HepG2 (cell line): Measurements from ENCODE around the gene TGM3. TPM values are rescaled to one million over a fixed set of nuclear protein-coding genes. Genes with fewer than 3 reads are reported as not detected.

Source experiments
- ATAC-seq: fragments of 200-7000 bp; cut with Tn5 transposase; 3 replicates; pipeline ENCODE4 v1.9.1; 2020; ENCODE audit warnings: mild to moderate bottlenecking, moderate library complexity
- BruUV-seq: library from RNA; stranded (reverse); fragments of 400-500 nt; replicated peaks from 2 replicates; lab custom pipeline; 2021; lab: Mats Ljungman, UMichigan
- CTCF ChIA-PET: fragments of 300-600 bp; formaldehyde crosslinking; extraction: SDS; loops from one replicate; lab custom pipeline; 2021; ENCODE audit warnings: low total read pairs, inconsistent platforms, low intra/inter-chr PET ratio; lab: Yijun Ruan, JAX
- POLR2A ChIA-PET: fragments of 350-600 bp; sonication (Branson Sonifier 250); formaldehyde crosslinking; loops from one replicate; lab custom pipeline; 2020; ENCODE audit warnings: antibody characterized with exemption, inconsistent platforms; lab: Yijun Ruan, JAX
- DNase-seq: peaks from one replicate; pipeline ENCODE4 v3.0.0-alpha.2; 2015; ENCODE audit warnings: low spot score
- FAIRE-seq: peaks from 3 replicates; lab custom pipeline; 2011; peaks lifted over from hg19 to GRCh38; lab: Jason Lieb, UNC
- H2AFZ ChIP-seq: one replicate; pipeline ENCODE4 v1.6.1; 2011; ENCODE audit warnings: low read length, inconsistent platforms
- H3K27ac ChIP-seq: fragments of 300-600 bp; 3 replicates; pipeline ENCODE4 v1.8.0; 2011; ENCODE audit warnings: mixed run types, mild to moderate bottlenecking, mixed read lengths, low read length, inconsistent platforms; ENCODE audit not compliant: insufficient read depth; ENCODE audit errors: extremely low read length
- H3K27me3 ChIP-seq, 2 experiments: fragments of 200-600 bp in 1 of 2; 2 replicates in 1 of 2; 3 replicates in 1 of 2; pipeline versions ENCODE4 v1.6.0 to v1.8.0; 2011; ENCODE audit warnings: low read length in 2 of 2, mild to moderate bottlenecking in 2 of 2, moderate library complexity in 2 of 2, inconsistent platforms in 1 of 2; ENCODE audit not compliant: insufficient read depth in 2 of 2, control insufficient read depth in 1 of 2
- H3K36me3 ChIP-seq, 2 experiments: fragments of 200-600 bp in 1 of 2; replicated peaks in 1 of 2; 2 replicates in 1 of 2; 3 replicates in 1 of 2; pipeline versions ENCODE4 v1.5.1 to v1.8.0; 2011; ENCODE audit warnings: low read length in 2 of 2, inconsistent platforms in 1 of 2; ENCODE audit not compliant: insufficient read depth in 2 of 2, control insufficient read depth in 1 of 2
- H3K4me1 ChIP-seq: 2 replicates; pipeline ENCODE4 v1.5.1; 2012; ENCODE audit warnings: low read length, inconsistent platforms; ENCODE audit not compliant: insufficient read depth
- H3K4me2 ChIP-seq: 2 replicates; pipeline ENCODE4 v1.6.0; 2011; ENCODE audit warnings: low read depth, low read length, inconsistent platforms
- H3K4me3 ChIP-seq, 3 experiments: fragments of 200-600 bp in 1 of 3; sonication (generic), shearing (Covaris generic) in 1 of 3; replicated peaks in 1 of 3; 2 replicates each; pipeline ENCODE4 v1.5.1; 2011 to 2016; ENCODE audit warnings: low read length in 3 of 3, inconsistent platforms in 2 of 3, low read depth in 2 of 3, mild to moderate bottlenecking in 2 of 3, control low read depth in 1 of 3, mixed read lengths in 1 of 3; ENCODE audit not compliant: insufficient read depth in 1 of 3
- H3K79me2 ChIP-seq: one replicate; pipeline ENCODE4 v1.6.1; 2011; ENCODE audit warnings: low read length, inconsistent platforms; ENCODE audit not compliant: insufficient read depth
- H3K9ac ChIP-seq: 2 replicates; pipeline ENCODE4 v1.6.0; 2011; ENCODE audit warnings: mild to moderate bottlenecking, low read depth, low read length, inconsistent platforms; ENCODE audit not compliant: insufficient read depth
- H3K9me3 ChIP-seq: 2 replicates; pipeline ENCODE4 v1.5.1; 2012; ENCODE audit warnings: mild to moderate bottlenecking, low read length
- H4K20me1 ChIP-seq: 2 replicates; pipeline ENCODE4 v1.6.0; 2011; ENCODE audit warnings: inconsistent platforms, mild to moderate bottlenecking, low read length, moderate library complexity; ENCODE audit not compliant: insufficient read depth
- ARNT2 ChIP-seq: sonication (generic); formaldehyde crosslinking; IDR thresholded peaks from 2 replicates; pipeline ENCODE4 v1.8.0; 2022; ENCODE audit warnings: mild to moderate bottlenecking, low read depth, missing genetic modification reagents, moderate library complexity
- FLYWCH1 ChIP-seq: sonication (generic); formaldehyde crosslinking; IDR thresholded peaks from 2 replicates; pipeline ENCODE4 v1.8.1; 2023; ENCODE audit warnings: mild to moderate bottlenecking, missing genetic modification reagents
- HIC2 ChIP-seq: sonication (generic); formaldehyde crosslinking; IDR thresholded peaks from 2 replicates; pipeline ENCODE4 v1.9.0; 2022; ENCODE audit warnings: low read depth, missing genetic modification reagents
- MAZ ChIP-seq, 2 experiments: sonication (generic) in 1 of 2; formaldehyde crosslinking in 1 of 2; IDR thresholded peaks; 2 replicates each; pipeline versions ENCODE4 v1.5.0 to v1.6.1; 2012 to 2020; ENCODE audit warnings: low read depth in 2 of 2, mild to moderate bottlenecking in 2 of 2, borderline replicate concordance in 1 of 2, improper control_type of control experiment in 1 of 2, low read length in 1 of 2, missing genetic modification reagents in 1 of 2, moderate library complexity in 1 of 2
- MTA1 ChIP-seq: sonication (generic); formaldehyde crosslinking; IDR thresholded peaks from 2 replicates; pipeline ENCODE4 v1.4.0; 2020; ENCODE audit warnings: missing genetic modification reagents, mild to moderate bottlenecking, borderline replicate concordance
- MTF1 ChIP-seq: sonication (generic); formaldehyde crosslinking; IDR thresholded peaks from 2 replicates; pipeline ENCODE4 v1.5.0; 2020; ENCODE audit warnings: missing genetic modification reagents
- NFKBIZ ChIP-seq: IDR thresholded peaks from 2 replicates; pipeline ENCODE4 v1.6.1; 2018; ENCODE audit warnings: missing genetic modification reagents, missing compliant biosample characterization
- YEATS2 ChIP-seq: sonication (generic); formaldehyde crosslinking; IDR thresholded peaks from 2 replicates; pipeline ENCODE4 v1.4.0; 2020; ENCODE audit warnings: missing genetic modification reagents, borderline replicate concordance
- ZFP41 ChIP-seq: sonication (generic); formaldehyde crosslinking; IDR thresholded peaks from 2 replicates; pipeline ENCODE4 v1.4.0; 2020; ENCODE audit warnings: mild to moderate bottlenecking, missing genetic modification reagents, borderline replicate concordance
- ZFP82 ChIP-seq: sonication (generic); formaldehyde crosslinking; IDR thresholded peaks from 2 replicates; pipeline ENCODE4 v1.5.1; 2020; ENCODE audit warnings: mild to moderate bottlenecking, missing genetic modification reagents, borderline replicate concordance
- ZNF205 ChIP-seq: IDR thresholded peaks from 2 replicates; pipeline ENCODE4 v1.6.1; 2018; ENCODE audit warnings: missing biosample characterization, missing genetic modification reagents
- ZNF230 ChIP-seq: sonication (generic); formaldehyde crosslinking; IDR thresholded peaks from 2 replicates; pipeline ENCODE4 v1.4.0; 2020; ENCODE audit warnings: mild to moderate bottlenecking, missing genetic modification reagents
- ZNF34 ChIP-seq: sonication (generic); formaldehyde crosslinking; IDR thresholded peaks from 2 replicates; pipeline ENCODE4 v1.4.0; 2020; ENCODE audit warnings: mild to moderate bottlenecking, missing genetic modification reagents, borderline replicate concordance
- ZNF362 ChIP-seq: sonication (generic); formaldehyde crosslinking; IDR thresholded peaks from 2 replicates; pipeline ENCODE4 v1.4.0; 2020; ENCODE audit warnings: missing genetic modification reagents, mild to moderate bottlenecking, borderline replicate concordance
- ZNF557 ChIP-seq: sonication (generic); formaldehyde crosslinking; IDR thresholded peaks from 2 replicates; pipeline ENCODE4 v1.4.0; 2020; ENCODE audit warnings: missing genetic modification reagents
- ZNF589 ChIP-seq: sonication (generic); formaldehyde crosslinking; conservative IDR thresholded peaks from 2 replicates; pipeline ENCODE4 v1.8.0; 2022; ENCODE audit warnings: mild to moderate bottlenecking, moderate library complexity, missing genetic modification reagents
- ZNF7 ChIP-seq: IDR thresholded peaks from 2 replicates; pipeline ENCODE4 v1.6.1; 2016; ENCODE audit warnings: missing biosample characterization, missing genetic modification reagents
- WGBS: methylation state at CpG from one replicate; pipeline ENCODE4 v1.1.6; 2017; ENCODE audit warnings: low lambda C conversion rate; 5-methylcytosine and 5-hydroxymethylcytosine counted together
- in situ Hi-C: cut with HindIII; loops from 2 replicates; pipeline ENCODE4 v1.10.0; 2017; ENCODE audit warnings: low pct_unique_long_range_greater_than_20kb; ENCODE audit not compliant: extremely low pct_ligation_motif_present
- intact Hi-C: fragments of 100-400 bp; cut with micrococcal nuclease; formaldehyde crosslinking; loops from one replicate; pipeline ENCODE4 v1.10.0; 2022; ENCODE audit not compliant: unreplicated experiment
- polyA plus RNA-seq, 8 experiments: library from polyadenylated mRNA; depleted of rRNA in 3 of 8; stranded (reverse) in 7 of 8; unstranded in 1 of 8; fragments of >200 nt; fragmentation: Illumina TruSeq in 4 of 8; extraction: Trizol in 4 of 8; gene quantifications; 2 replicates each; pipeline versions ENCODE4 v1.2.1 to v1.2.3, GENCODE V29; 2011 to 2016; ENCODE audit warnings: low read depth in 4 of 8, missing spikeins in 1 of 8, mixed read lengths in 1 of 8; ENCODE audit not compliant: insufficient read depth in 1 of 8
- total RNA-seq, 5 experiments: library from RNA; depleted of rRNA; stranded (reverse); fragments of >200 nt; fragmentation: Illumina TruSeq; extraction: Trizol; gene quantifications; 2 replicates each; pipeline ENCODE4 v1.2.3, GENCODE V29; 2016; ENCODE audit warnings: low read depth in 1 of 5
- TF ChIP-seq, protein P1 (sequence below): sonication (generic); formaldehyde crosslinking; IDR thresholded peaks from 2 replicates; pipeline ENCODE4 v1.5.0; 2020; ENCODE audit warnings: missing genetic modification reagents
- TF ChIP-seq, protein P2 (sequence below): IDR thresholded peaks from 2 replicates; pipeline ENCODE4 v1.6.1; 2016; ENCODE audit warnings: missing compliant biosample characterization, missing genetic modification reagents, borderline replicate concordance

The TGM3 gene
- total and polyA plus RNA-seq, 2 of the 13 experiments (the other 11 are each of a cell fraction or from before 2014, with no cell fraction given) = not detected

DNA sequence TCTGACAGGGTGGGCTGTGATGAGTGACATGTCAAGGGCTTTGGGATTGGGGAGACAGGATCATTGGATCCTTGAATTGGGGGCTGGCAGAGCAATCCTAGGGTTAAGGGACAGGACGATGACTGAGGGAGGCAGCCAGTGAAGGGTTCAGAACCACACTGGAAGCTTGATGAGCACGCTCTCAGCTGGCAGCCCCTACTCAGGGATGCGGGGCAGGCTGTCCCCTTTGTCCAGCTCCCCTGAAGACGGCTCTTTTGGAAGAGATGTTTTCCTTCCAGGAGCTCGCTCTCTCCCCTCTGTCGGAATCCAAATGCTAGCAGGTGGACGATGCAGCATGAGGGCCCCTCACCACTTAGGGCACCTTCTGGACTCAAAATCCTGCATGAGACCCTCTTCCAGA, 8.4 kb downstream of the TGM3 start:
- Histone ChIP-seq H3K4me1 (peaks cover 37% of the 10 kb centered on the region), H3K4me3 (no peak overlapping the region), H3K9me3 (no peaks in the 10 kb centered on the region), H3K27ac (no peak overlapping the region), H3K27me3 (0 out of 5 replicates have a peak, but pooled peaks cover 2 to 3% of the 10 kb centered on the region in 2 experiments), H3K9ac (no peak overlapping the region), H3K4me2 (no peak overlapping the region), H3K36me3 (no peaks in the 10 kb centered on the region), H3K79me2 (no peaks in the 10 kb centered on the region), H2AFZ (no peak overlapping the region), H4K20me1 (no peaks in the 10 kb centered on the region)
- no peak for ATAC-seq
- FAIRE-seq = no peak
- POLR2A ChIA-PET = no interaction called here
- DNase-seq = no peak
- BruUV-seq = no TSS peak
- 55% methylated on average over 7 of the region's 7 CpGs for WGBS
- in situ Hi-C loops (no loop called here), intact Hi-C loops (no loop called here)
- CTCF ChIA-PET = no interaction called here
- TF ChIP-seq MTF1 (CRISPR knock-in tag) (no peak), ARNT2 (CRISPR knock-in tag) (no peak), ZNF7 (CRISPR knock-in tag) (no peak), ZNF205 (CRISPR knock-in tag) (no peak), ZNF362 (CRISPR knock-in tag) (no peak), YEATS2 (CRISPR knock-in tag) (no peak), ZNF589 (no peak), ZFP82 (no peak), MAZ (IDR thresholded peaks at IDR 0.05; ENCODE audit: borderline replicate concordance, low read depth, low read length) (no peak), MAZ (CRISPR knock-in tag; IDR thresholded peaks at IDR 0.05; ENCODE audit: low read depth) (no peak), ZFP41 (no peak), ZNF34 (CRISPR knock-in tag) (no peak), ZNF557 (no peak), FLYWCH1 (CRISPR knock-in tag) (no peak), ZNF230 (CRISPR knock-in tag) (no peak), MTA1 (CRISPR knock-in tag) (no peak), NFKBIZ (CRISPR knock-in tag) (no peak), HIC2 (CRISPR knock-in tag) (no peak)
- TF ChIP-seq, protein P1, sequence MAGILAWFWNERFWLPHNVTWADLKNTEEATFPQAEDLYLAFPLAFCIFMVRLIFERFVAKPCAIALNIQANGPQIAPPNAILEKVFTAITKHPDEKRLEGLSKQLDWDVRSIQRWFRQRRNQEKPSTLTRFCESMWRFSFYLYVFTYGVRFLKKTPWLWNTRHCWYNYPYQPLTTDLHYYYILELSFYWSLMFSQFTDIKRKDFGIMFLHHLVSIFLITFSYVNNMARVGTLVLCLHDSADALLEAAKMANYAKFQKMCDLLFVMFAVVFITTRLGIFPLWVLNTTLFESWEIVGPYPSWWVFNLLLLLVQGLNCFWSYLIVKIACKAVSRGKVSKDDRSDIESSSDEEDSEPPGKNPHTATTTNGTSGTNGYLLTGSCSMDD (CRISPR knock-in tag) = no peak
- TF ChIP-seq, protein P2, sequence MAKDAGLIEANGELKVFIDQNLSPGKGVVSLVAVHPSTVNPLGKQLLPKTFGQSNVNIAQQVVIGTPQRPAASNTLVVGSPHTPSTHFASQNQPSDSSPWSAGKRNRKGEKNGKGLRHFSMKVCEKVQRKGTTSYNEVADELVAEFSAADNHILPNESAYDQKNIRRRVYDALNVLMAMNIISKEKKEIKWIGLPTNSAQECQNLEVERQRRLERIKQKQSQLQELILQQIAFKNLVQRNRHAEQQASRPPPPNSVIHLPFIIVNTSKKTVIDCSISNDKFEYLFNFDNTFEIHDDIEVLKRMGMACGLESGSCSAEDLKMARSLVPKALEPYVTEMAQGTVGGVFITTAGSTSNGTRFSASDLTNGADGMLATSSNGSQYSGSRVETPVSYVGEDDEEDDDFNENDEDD (CRISPR knock-in tag) = no peak
